ENCODE data around the gene C1QL4. TPM values are rescaled to one million over a fixed set of nuclear protein-coding genes. Genes with fewer than 3 reads are reported as not detected.

Gene C1QL4
- total and polyA plus RNA-seq, 2 of the 8 experiments (the other 6 are each of a cell fraction or from before 2014, with no cell fraction given), result 0.28 to 0.63 TPM

DNA sequence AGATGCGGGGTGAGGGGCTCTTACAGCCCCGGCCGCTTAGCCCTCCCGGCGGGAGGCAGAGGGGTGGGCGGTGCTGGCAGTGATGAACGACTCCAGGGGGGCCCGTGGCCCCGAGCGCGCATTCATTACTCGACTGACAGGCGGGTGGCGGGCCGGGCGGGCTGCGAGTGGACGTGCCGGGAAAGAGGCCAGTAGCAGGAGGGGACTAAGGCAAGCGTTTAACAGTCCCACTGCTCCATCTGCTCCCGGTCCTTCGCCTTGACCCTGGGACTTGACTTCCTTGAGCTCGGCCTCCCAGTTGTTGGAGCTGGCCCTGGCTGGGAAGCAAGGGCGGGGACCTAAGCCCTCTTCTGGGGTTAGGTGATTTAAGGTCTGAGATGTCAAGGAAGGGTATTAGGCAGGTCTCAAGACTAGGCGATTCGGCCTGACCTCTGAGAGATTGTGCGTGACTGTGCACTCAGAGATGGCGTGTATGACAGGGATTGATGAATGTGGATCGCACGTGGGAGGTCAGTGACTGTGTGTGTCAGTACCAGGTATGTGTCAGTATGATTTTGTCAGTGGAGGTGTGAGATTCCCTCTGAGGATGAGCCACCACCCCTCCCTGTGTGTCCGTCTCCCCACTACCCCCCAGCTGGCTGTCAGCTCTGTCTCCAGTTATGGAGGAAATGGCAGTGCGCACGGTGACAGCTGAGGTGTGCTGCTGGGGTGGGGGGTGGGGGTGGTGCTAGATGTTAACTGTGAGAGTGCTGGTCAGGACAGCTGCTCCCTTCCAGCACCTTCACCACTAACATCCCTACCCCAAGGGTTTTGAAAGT is 6.1 kb upstream of the C1QL4 start:
- H3K9ac ChIP-seq (replicated peaks in 1 of 4; ENCODE audit: extremely low read depth in 1 of 4, low read depth in 3 of 4, low read length in 3 of 4), result no peak overlapping the region
- no peaks in the 10 kb centered on the region for H3K9me3 ChIP-seq (ENCODE audit: insufficient read depth in 2 of 2, low read depth in 1 of 2, low read length in 1 of 2)
- no peak overlapping the region for H2BK15ac ChIP-seq (ENCODE audit: low read length)
- no peak overlapping the region for H4K8ac ChIP-seq (ENCODE audit: extremely low read depth, insufficient read depth, low read length)
- no peak overlapping the region for H2BK20ac ChIP-seq (ENCODE audit: low read length)
- H3K79me1 ChIP-seq (ENCODE audit: low read depth, low read length), result no peaks in the 10 kb centered on the region
- WGBS, 2 experiments (ENCODE audit: extremely low coverage in 1 of 2, insufficient coverage in 1 of 2, insufficient read length in 1 of 2, insufficient replicate concordance in 2 of 2, low coverage in 1 of 2, low lambda C conversion rate in 2 of 2, missing lambda C conversion rate in 1 of 2), result 6% methylated on average over 33 of the region's 33 CpGs; no CpG with 5 or more reads in 1 of the 2 experiments
- ChIA-PET POLR2A (ENCODE audit: partially characterized antibody) (interaction anchor here (0.6 to 4.0 kb wide), 14 partner anchors 10 to 212 kb away, joined by 3 to 31 read pairs (median 4); partner anchors contain the start of genes PRPH, SPATS2, TROAP and TUBA1B), CTCF (ENCODE audit: partially characterized antibody) (interaction anchor here (0.6 to 4.0 kb wide), 44 partner anchors 8 to 741 kb away, joined by 3 to 147 read pairs (median 4); partner anchors contain the start of genes PRPH, SPATS2, TROAP and WNT10B)
- no peak overlapping the region for H3K4ac ChIP-seq (replicated peaks; ENCODE audit: insufficient read length, low read depth, low read length)
- H3K56ac ChIP-seq (replicated peaks; ENCODE audit: insufficient read length, low read depth, low read length), result no peak overlapping the region
- no peak overlapping the region for H4K5ac ChIP-seq (ENCODE audit: insufficient read length, low read depth, low read length)
- no peak overlapping the region for H3K18ac ChIP-seq (ENCODE audit: extremely low read depth, low read length)
- no peak overlapping the region for H2BK5ac ChIP-seq (ENCODE audit: low read depth, low read length)
- H2BK12ac ChIP-seq (ENCODE audit: low read depth, low read length), result no peak overlapping the region
- FAIRE-seq (no peak), DNase-seq (ENCODE audit: low read depth in 1 of 2, low spot score in 2 of 2) (no peak)
- peaks cover 76 to 99% (median 96%) of the 10 kb centered on the region in 4 experiments for H3K27me3 ChIP-seq (replicated peaks in 1 of 4; ENCODE audit: control insufficient read depth in 3 of 4, extremely low read depth in 1 of 4, insufficient read depth in 3 of 4, low read length in 3 of 4)
- H2AK5ac ChIP-seq (ENCODE audit: low read depth, low read length), result no peak overlapping the region
- no peak overlapping the region for H3K14ac ChIP-seq (ENCODE audit: insufficient read length)
- no peak overlapping the region for H4K91ac ChIP-seq (replicated peaks; ENCODE audit: insufficient read length, low read length)
- H3K36me3 ChIP-seq (ENCODE audit: control insufficient read depth in 2 of 4, insufficient read depth in 4 of 4, low read length in 3 of 4), result no peaks in the 10 kb centered on the region; a peak in 1 of 8 replicates
- peaks cover 4 to 55% (median 36%) of the 10 kb centered on the region in 4 experiments for H3K4me1 ChIP-seq (replicated peaks in 1 of 4; ENCODE audit: control insufficient read depth in 3 of 4, insufficient read depth in 4 of 4, low read length in 3 of 4)
- TF ChIP-seq EZH2 (IDR thresholded peaks at IDR 0.05; ENCODE audit: low read depth, low read length, severe bottlenecking) (peak; percentile 57), SIRT6 (IDR thresholded peaks at IDR 0.05; ENCODE audit: low read length) (no peak), CBX8 (IDR thresholded peaks at IDR 0.05; ENCODE audit: borderline replicate concordance, low read depth, low read length) (0 out of 2 replicates have a peak, but pooled peaks have one; percentile 42), BACH1 (IDR thresholded peaks at IDR 0.05; ENCODE audit: low read length) (no peak), EGR1 (IDR thresholded peaks at IDR 0.05; ENCODE audit: borderline replicate concordance, low read depth, low read length) (0 out of 2 replicates have a peak, but pooled peaks have one; percentile 2)
- H4K20me1 ChIP-seq (replicated peaks in 1 of 2; ENCODE audit: control insufficient read depth in 1 of 2, insufficient read depth in 2 of 2, low read length in 2 of 2), result peaks cover 13 to 19% of the 10 kb centered on the region in 2 experiments
- H3K4me2 ChIP-seq (ENCODE audit: insufficient read depth in 1 of 2, low read depth in 2 of 2, low read length in 2 of 2), result peak overlapping the region; percentile 71 to 78
- H2BK120ac ChIP-seq (replicated peaks; ENCODE audit: low read depth, low read length), result no peak overlapping the region
- H3K23ac ChIP-seq (ENCODE audit: insufficient read length), result no peak overlapping the region
- peak overlapping the region; percentile 6 to 78 (median 67); a peak in 6 of 8 replicates for H3K4me3 ChIP-seq (ENCODE audit: extremely low read depth in 1 of 4, insufficient read depth in 2 of 4, low read depth in 3 of 4, low read length in 4 of 4)
- H3K27ac ChIP-seq (ENCODE audit: low read depth, low read length), result no peak overlapping the region
- no peaks in the 10 kb centered on the region for H3K79me2 ChIP-seq (ENCODE audit: control insufficient read depth in 1 of 2, insufficient read depth in 2 of 2, low read length in 2 of 2)
- peaks cover 9% of the 10 kb centered on the region for H3K23me2 ChIP-seq (ENCODE audit: low read depth, low read length)
- no peak overlapping the region for H2AFZ ChIP-seq (ENCODE audit: low read length)

Data from H1 (cell line).